Measurements from ENCODE around the gene MYCBP2. TPM values are rescaled to one million over a fixed set of nuclear protein-coding genes. Genes with fewer than 3 reads are reported as not detected.

Gene MYCBP2
- total RNA-seq, 1 experiment from 2014 or later, result 57.8 TPM

DNA sequence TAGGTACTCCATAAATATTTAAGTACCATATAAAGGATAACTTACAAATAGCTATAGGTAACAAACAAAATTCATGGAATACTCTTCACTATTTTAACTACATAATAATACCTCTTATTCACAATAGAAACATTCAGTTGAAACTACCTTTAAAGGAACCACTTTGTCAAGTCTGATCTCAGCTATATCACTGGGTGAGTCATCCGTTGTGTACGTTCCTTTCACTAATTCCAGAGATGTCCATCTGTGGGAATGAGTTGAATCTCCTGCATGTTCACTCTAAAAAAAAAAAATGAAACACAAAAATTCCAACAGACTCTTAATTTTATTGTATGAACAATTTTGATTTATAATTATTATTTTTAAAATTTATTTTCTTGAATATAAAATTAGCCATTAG lies 150.5 kb downstream of the MYCBP2 start:
- no TSS peak for BruUV-seq (replicated peaks)
- H3K36me3 ChIP-seq (ENCODE audit: insufficient read depth, low read length, poor library complexity, severe bottlenecking), result peaks cover 23% of the 10 kb centered on the region
- CTCF ChIA-PET, result no interaction called here

DNA sequence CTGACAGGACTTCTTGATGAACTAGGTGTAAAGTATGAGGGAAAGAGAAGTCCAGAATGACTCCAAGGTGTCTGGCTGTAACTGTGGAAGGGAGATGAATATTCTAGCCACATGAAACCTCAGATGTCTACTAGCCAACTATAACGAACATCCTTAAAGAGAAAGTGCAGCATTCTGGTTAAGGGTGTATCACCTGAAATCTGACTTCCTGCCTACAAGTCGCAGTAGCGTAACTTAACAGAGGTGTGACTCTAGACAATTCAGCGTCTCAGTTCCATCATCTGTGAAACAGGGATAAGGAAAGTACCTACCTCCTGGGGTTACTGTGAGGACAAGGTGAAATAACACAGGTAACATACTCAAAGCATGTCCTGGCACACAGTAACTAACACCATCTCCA lies 154.2 kb downstream of the MYCBP2 start:
- BruUV-seq (replicated peaks), result no TSS peak
- H3K9me3 ChIP-seq (ENCODE audit: low read depth, low read length, poor library complexity, severe bottlenecking), result no peaks in the 10 kb centered on the region
- no peaks in the 10 kb centered on the region for H3K4me1 ChIP-seq (ENCODE audit: insufficient read depth, low read length, poor library complexity, severe bottlenecking)
- intact Hi-C loops (cut with micrococcal nuclease; ENCODE audit: unreplicated experiment), result no loop called here
- TF ChIP-seq EZH2 (IDR thresholded peaks at IDR 0.05; ENCODE audit: borderline replicate concordance, low read depth, low read length, poor library complexity, severe bottlenecking), result no peak
- TF ChIP-seq, protein P1, sequence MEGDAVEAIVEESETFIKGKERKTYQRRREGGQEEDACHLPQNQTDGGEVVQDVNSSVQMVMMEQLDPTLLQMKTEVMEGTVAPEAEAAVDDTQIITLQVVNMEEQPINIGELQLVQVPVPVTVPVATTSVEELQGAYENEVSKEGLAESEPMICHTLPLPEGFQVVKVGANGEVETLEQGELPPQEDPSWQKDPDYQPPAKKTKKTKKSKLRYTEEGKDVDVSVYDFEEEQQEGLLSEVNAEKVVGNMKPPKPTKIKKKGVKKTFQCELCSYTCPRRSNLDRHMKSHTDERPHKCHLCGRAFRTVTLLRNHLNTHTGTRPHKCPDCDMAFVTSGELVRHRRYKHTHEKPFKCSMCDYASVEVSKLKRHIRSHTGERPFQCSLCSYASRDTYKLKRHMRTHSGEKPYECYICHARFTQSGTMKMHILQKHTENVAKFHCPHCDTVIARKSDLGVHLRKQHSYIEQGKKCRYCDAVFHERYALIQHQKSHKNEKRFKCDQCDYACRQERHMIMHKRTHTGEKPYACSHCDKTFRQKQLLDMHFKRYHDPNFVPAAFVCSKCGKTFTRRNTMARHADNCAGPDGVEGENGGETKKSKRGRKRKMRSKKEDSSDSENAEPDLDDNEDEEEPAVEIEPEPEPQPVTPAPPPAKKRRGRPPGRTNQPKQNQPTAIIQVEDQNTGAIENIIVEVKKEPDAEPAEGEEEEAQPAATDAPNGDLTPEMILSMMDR (conservative IDR thresholded peaks at IDR 0.05; ENCODE audit: low read depth, low read length), result no peak
- H3K27me3 ChIP-seq (replicated peaks; ENCODE audit: insufficient read depth, low read depth, low read length, poor library complexity), result no peaks in the 10 kb centered on the region
- ChIA-PET CTCF (no interaction called here), POLR2A (ENCODE audit: low non-redundant PET) (no interaction called here)
- H3K36me3 ChIP-seq (ENCODE audit: insufficient read depth, low read length, poor library complexity, severe bottlenecking), result peaks cover 8% of the 10 kb centered on the region
- DNase-seq (ENCODE audit: low spot score), result no peak
- no peak overlapping the region for H3K4me3 ChIP-seq (ENCODE audit: low read depth, low read length, poor library complexity, severe bottlenecking)
- H3K27ac ChIP-seq (ENCODE audit: low read depth, low read length, poor library complexity, severe bottlenecking), result no peak overlapping the region

More for the DNA sequence above, 150.5 kb downstream of the MYCBP2 start:
- H3K4me3 ChIP-seq (ENCODE audit: low read depth, low read length, poor library complexity, severe bottlenecking), result no peak overlapping the region
- H3K4me1 ChIP-seq (ENCODE audit: insufficient read depth, low read length, poor library complexity, severe bottlenecking), result no peaks in the 10 kb centered on the region
- H3K27me3 ChIP-seq (replicated peaks; ENCODE audit: insufficient read depth, low read depth, low read length, poor library complexity), result no peaks in the 10 kb centered on the region
- DNase-seq (ENCODE audit: low spot score), result no peak
- intact Hi-C loops (cut with micrococcal nuclease; ENCODE audit: unreplicated experiment), result no loop called here
- H3K9me3 ChIP-seq (ENCODE audit: low read depth, low read length, poor library complexity, severe bottlenecking), result no peaks in the 10 kb centered on the region
- no peak overlapping the region for H3K27ac ChIP-seq (ENCODE audit: low read depth, low read length, poor library complexity, severe bottlenecking)
- POLR2A ChIA-PET (ENCODE audit: low non-redundant PET), result interaction anchor here (0.6 to 0.7 kb wide), 2 partner anchors 118 to 124 kb away, joined by 3 to 22 read pairs; no protein-coding TSS in a partner anchor
- no peak for TF ChIP-seq EZH2 (IDR thresholded peaks at IDR 0.05; ENCODE audit: borderline replicate concordance, low read depth, low read length, poor library complexity, severe bottlenecking)
- TF ChIP-seq, protein P1 (conservative IDR thresholded peaks at IDR 0.05; ENCODE audit: low read depth, low read length), result no peak

DNA sequence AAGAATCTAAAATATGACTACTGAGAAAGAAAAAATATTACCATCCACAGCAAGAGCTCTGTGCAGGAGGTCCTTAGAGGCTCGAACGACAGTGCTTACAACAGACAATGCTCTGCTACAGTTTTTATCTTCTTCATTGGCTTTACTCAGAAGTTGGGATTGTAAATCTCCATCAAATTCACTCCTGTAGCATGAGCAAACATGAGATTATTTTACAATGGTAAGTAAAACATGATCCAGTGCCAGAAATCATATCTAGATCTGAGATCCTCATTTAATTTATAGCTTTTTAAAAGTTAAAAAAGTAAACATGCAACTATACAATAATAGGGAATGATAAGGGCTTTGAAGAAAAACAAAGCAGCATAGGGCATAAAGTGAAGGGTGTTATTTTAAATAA lies 155.4 kb downstream of the MYCBP2 start:
- H3K4me3 ChIP-seq (ENCODE audit: low read depth, low read length, poor library complexity, severe bottlenecking), result no peak overlapping the region
- H3K9me3 ChIP-seq (ENCODE audit: low read depth, low read length, poor library complexity, severe bottlenecking), result no peaks in the 10 kb centered on the region
- intact Hi-C loops (cut with micrococcal nuclease; ENCODE audit: unreplicated experiment), result no loop called here
- H3K27me3 ChIP-seq (replicated peaks; ENCODE audit: insufficient read depth, low read depth, low read length, poor library complexity), result no peaks in the 10 kb centered on the region
- ChIA-PET POLR2A (ENCODE audit: low non-redundant PET) (no interaction called here), CTCF (no interaction called here)
- H3K4me1 ChIP-seq (ENCODE audit: insufficient read depth, low read length, poor library complexity, severe bottlenecking), result no peaks in the 10 kb centered on the region
- peaks cover 9% of the 10 kb centered on the region for H3K36me3 ChIP-seq (ENCODE audit: insufficient read depth, low read length, poor library complexity, severe bottlenecking)
- no TSS peak for BruUV-seq (replicated peaks)
- TF ChIP-seq, protein P1 (conservative IDR thresholded peaks at IDR 0.05; ENCODE audit: low read depth, low read length), result no peak
- TF ChIP-seq EZH2 (IDR thresholded peaks at IDR 0.05; ENCODE audit: borderline replicate concordance, low read depth, low read length, poor library complexity, severe bottlenecking), result no peak
- H3K27ac ChIP-seq (ENCODE audit: low read depth, low read length, poor library complexity, severe bottlenecking), result no peak overlapping the region
- no peak for DNase-seq (ENCODE audit: low spot score)
